ENCODE measurements around the gene GDNF. TPM values are rescaled to one million over a fixed set of nuclear protein-coding genes. Genes with fewer than 3 reads are reported as not detected.

The GDNF gene
- total RNA-seq, 1 experiment from 2014 or later = 0.85 TPM

GRCh38 chr5:37833990-37834389 lies 5.9 kb downstream of the GDNF start:
- no TSS peak for BruUV-seq (replicated peaks)
- peaks cover 28% of the 10 kb centered on the region; the same call in 1 of the 2 replicates for H3K27me3 ChIP-seq (ENCODE audit: insufficient read depth, low read depth)
- no peaks in the 10 kb centered on the region for H4K20me1 ChIP-seq (ENCODE audit: insufficient read depth)
- POLR2A ChIA-PET (ENCODE audit: unreplicated experiment) = interaction anchor here (0.6 kb wide), 1 partner anchor 799 kb away, joined by 5 read pairs; no protein-coding TSS in a partner anchor
- no peaks in the 10 kb centered on the region for H3K4me1 ChIP-seq (replicated peaks; ENCODE audit: insufficient read depth)
- no peak for DNase-seq
- CTCF ChIA-PET = no interaction called here
- no peak for TF ChIP-seq CTCF (conservative IDR thresholded peaks at IDR 0.05)
- no peak for TF ChIP-seq EZH2 (IDR thresholded peaks at IDR 0.05; ENCODE audit: low read depth)
- no peak overlapping the region for H3K4me2 ChIP-seq
- H2AFZ ChIP-seq = no peak overlapping the region
- no peak overlapping the region for H3K4me3 ChIP-seq
- no peaks in the 10 kb centered on the region for H3K36me3 ChIP-seq (ENCODE audit: low read depth)
- H3K9me2 ChIP-seq (ENCODE audit: insufficient read depth) = no peaks in the 10 kb centered on the region
- H3K9me3 ChIP-seq (ENCODE audit: insufficient read depth, low read depth) = no peaks in the 10 kb centered on the region
- no peak overlapping the region for H3K27ac ChIP-seq
- no peaks in the 10 kb centered on the region for H3K79me2 ChIP-seq (ENCODE audit: low read depth)
- intact Hi-C loops (cut with micrococcal nuclease; ENCODE audit: unreplicated experiment) = no loop called here
- H3F3A ChIP-seq (ENCODE audit: insufficient read depth, low read depth) = no peaks in the 10 kb centered on the region

- no peak for TF ChIP-seq EZH2 (IDR thresholded peaks at IDR 0.05; ENCODE audit: low read depth)
- no peak for TF ChIP-seq CTCF (conservative IDR thresholded peaks at IDR 0.05)
- Histone ChIP-seq H3K79me2 (ENCODE audit: low read depth) (no peaks in the 10 kb centered on the region), H3F3A (ENCODE audit: insufficient read depth, low read depth) (no peaks in the 10 kb centered on the region), H2AFZ (no peak overlapping the region), H3K4me1 (replicated peaks; ENCODE audit: insufficient read depth) (no peaks in the 10 kb centered on the region), H3K36me3 (ENCODE audit: low read depth) (no peaks in the 10 kb centered on the region), H3K9me2 (ENCODE audit: insufficient read depth) (no peaks in the 10 kb centered on the region), H3K27me3 (ENCODE audit: insufficient read depth, low read depth) (peaks cover 21% of the 10 kb centered on the region; the same call in 1 of the 2 replicates), H4K20me1 (ENCODE audit: insufficient read depth) (no peaks in the 10 kb centered on the region), H3K4me2 (no peak overlapping the region), H3K9me3 (ENCODE audit: insufficient read depth, low read depth) (no peaks in the 10 kb centered on the region), H3K27ac (no peak overlapping the region), H3K4me3 (no peak overlapping the region)
- DNase-seq = no peak
- no TSS peak for BruUV-seq (replicated peaks)
- intact Hi-C loops (cut with micrococcal nuclease; ENCODE audit: unreplicated experiment) = no loop called here
- POLR2A ChIA-PET (ENCODE audit: unreplicated experiment) = no interaction called here
- CTCF ChIA-PET = no interaction called here
Observed at GRCh38 chr5:37831821-37832534, 7.9 kb downstream of the GDNF start.

- Histone ChIP-seq H4K20me1 (ENCODE audit: insufficient read depth) (no peaks in the 10 kb centered on the region), H3K27ac (no peak overlapping the region), H3K79me2 (ENCODE audit: low read depth) (no peaks in the 10 kb centered on the region), H3K4me3 (no peak overlapping the region), H3K36me3 (ENCODE audit: low read depth) (no peaks in the 10 kb centered on the region), H3K27me3 (ENCODE audit: insufficient read depth, low read depth) (peaks cover 19% of the 10 kb centered on the region; the same call in 1 of the 2 replicates), H3K9me3 (ENCODE audit: insufficient read depth, low read depth) (no peaks in the 10 kb centered on the region), H3F3A (ENCODE audit: insufficient read depth, low read depth) (no peaks in the 10 kb centered on the region), H3K9me2 (ENCODE audit: insufficient read depth) (no peaks in the 10 kb centered on the region), H3K4me1 (replicated peaks; ENCODE audit: insufficient read depth) (no peaks in the 10 kb centered on the region), H3K4me2 (no peak overlapping the region), H2AFZ (no peak overlapping the region)
- no peak for DNase-seq
- intact Hi-C loops (cut with micrococcal nuclease; ENCODE audit: unreplicated experiment) = no loop called here
- no TSS peak for BruUV-seq (replicated peaks)
- CTCF ChIA-PET = no interaction called here
- TF ChIP-seq EZH2 (IDR thresholded peaks at IDR 0.05; ENCODE audit: low read depth) (no peak), CTCF (conservative IDR thresholded peaks at IDR 0.05) (no peak)
- POLR2A ChIA-PET (ENCODE audit: unreplicated experiment) = no interaction called here
Observed at GRCh38 chr5:37830348-37830747, 9.5 kb downstream of the GDNF start.
